Neutrophil (primary cell): Measurements from ENCODE around the gene TEX13B.

Experiments used
- H3K27ac ChIP-seq: fragments of 200-600 bp; sonication (generic); 2 replicates; pipeline ENCODE4 v1.5.1; 2016; ENCODE audit warnings: mild to moderate bottlenecking, moderate library complexity
- H3K27me3 ChIP-seq: fragments of 200-600 bp; sonication (generic); 2 replicates; pipeline ENCODE4 v1.6.0; 2016; ENCODE audit warnings: mild to moderate bottlenecking
- H3K36me3 ChIP-seq: fragments of 200-600 bp; sonication (generic); 2 replicates; pipeline ENCODE4 v1.5.1; 2017
- H3K4me1 ChIP-seq, 2 experiments: fragments of 200-600 bp in 1 of 2; sonication (generic) in 1 of 2; 1 replicate in 1 of 2; 2 replicates in 1 of 2; pipeline versions ENCODE4 v1.5.1 to v1.6.1; 2013 to 2016; ENCODE audit warnings: low read depth in 1 of 2, low read length in 1 of 2, mild to moderate bottlenecking in 1 of 2, moderate library complexity in 1 of 2; ENCODE audit not compliant: control insufficient read depth in 1 of 2, insufficient read depth in 1 of 2
- H3K4me3 ChIP-seq, 2 experiments: fragments of 200-600 bp in 1 of 2; sonication (generic) in 1 of 2; 1 replicate in 1 of 2; 2 replicates in 1 of 2; pipeline ENCODE4 v1.5.1; 2013 to 2016; ENCODE audit warnings: low read depth in 1 of 2, low read length in 1 of 2, mild to moderate bottlenecking in 1 of 2, moderate library complexity in 1 of 2
- H3K9me3 ChIP-seq: fragments of 200-600 bp; sonication (generic); 2 replicates; pipeline ENCODE4 v1.5.1; 2016
- CTCF ChIP-seq: fragments of 200-600 bp; sonication (generic); IDR thresholded peaks from 2 replicates; pipeline ENCODE4 v1.5.1; 2016; ENCODE audit warnings: antibody characterized with exemption

TEX13B gene

DNA sequence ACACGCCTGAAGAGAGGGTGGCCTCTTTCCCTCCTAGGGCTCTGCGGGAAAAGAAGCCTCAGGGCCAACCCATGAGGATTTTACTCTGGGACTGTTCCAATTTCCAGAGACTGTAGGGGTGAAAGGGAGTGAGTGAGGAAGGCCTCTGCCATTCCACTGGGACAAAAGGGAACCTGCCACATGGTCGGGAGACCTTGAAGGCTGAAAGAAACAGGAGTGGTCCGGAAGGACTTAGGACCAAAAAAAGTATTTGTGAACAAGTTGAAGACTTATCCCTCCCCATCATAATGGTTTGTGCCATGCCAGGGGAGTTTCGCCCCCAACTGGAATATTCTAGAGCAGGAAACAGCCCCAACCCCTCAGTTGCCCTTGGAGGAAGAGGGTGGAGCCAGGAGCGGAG, at the start of gene TEX13B:
TEX13B (minus strand) TSS at position 15 of the 400 bp plus-strand sequence. CDS start 243 bp downstream, outside the sequence.
- Histone ChIP-seq H3K36me3 (no peaks in the 10 kb centered on the region), H3K9me3 (no peaks in the 10 kb centered on the region), H3K27me3 (no peaks in the 10 kb centered on the region), H3K4me3 (no peak within 1 kb of the TSS), H3K4me1 (no peaks in the 10 kb centered on the region), H3K27ac (no peak within 1 kb of the TSS)
- no peak for TF ChIP-seq CTCF

DNA sequence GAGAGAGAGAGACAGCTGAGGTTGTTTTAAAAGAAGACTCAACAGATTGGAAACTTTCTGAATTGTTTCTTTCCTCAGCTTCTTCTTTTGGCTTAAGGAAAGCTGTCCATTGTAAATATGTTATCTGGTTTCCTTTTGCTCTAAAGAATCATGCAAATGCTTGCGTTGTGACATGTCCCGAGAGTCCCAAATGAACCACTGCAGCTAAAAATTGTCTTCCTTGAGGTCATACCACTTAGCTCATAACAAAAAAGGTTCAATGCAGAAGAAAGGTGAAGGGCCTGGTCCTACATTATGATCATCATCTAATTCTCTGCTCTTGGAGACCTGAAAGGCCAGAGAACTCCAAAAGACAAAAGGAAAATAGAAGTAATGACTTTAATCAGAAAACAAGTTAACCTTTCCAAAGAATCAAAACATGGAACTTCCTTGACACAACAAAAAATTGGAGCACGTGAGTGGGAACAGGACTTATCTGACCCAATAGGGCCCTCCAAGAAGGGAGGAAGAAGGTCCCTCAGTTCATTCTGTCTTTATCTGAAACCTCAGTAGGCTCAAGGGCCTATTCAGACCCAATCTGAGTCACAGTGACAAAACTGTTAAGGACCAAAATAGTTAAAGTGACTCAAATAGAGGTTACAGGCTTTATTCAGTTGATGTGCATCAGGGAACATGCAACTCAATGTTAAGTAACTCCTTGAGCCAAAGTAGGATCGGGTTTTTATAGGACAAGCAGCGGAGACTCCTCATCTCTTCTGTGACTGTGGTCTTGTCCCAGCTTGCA, 48.0 kb upstream of the TEX13B start:
- Histone ChIP-seq H3K4me3 (no peak overlapping the region), H3K4me1 (peaks cover 0 to 5% of the 10 kb centered on the region in 2 experiments), H3K9me3 (no peaks in the 10 kb centered on the region), H3K27me3 (no peaks in the 10 kb centered on the region), H3K36me3 (no peaks in the 10 kb centered on the region), H3K27ac (no peak overlapping the region)
- TF ChIP-seq CTCF = no peak

DNA sequence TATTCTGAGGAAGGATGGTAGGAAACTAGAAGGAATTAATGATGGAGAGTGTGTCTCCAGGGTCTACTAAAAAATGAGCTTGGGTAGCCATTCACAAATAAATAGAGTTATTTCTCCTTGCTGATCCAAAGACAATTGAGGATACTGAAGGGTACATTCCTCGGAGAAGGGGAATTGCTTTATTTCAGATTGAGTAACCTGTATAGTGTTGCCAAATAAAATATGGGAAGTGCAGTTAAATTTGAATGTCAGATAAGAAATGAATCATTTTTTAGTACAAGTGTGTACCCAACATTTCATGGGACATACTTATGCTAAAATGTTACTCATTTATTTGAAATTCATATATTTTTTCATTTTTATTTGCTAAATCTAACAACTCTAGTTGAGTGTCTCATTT, 46.7 kb upstream of the TEX13B start:
- no peaks in the 10 kb centered on the region for H3K27me3 ChIP-seq
- no peak overlapping the region for H3K27ac ChIP-seq
- no peak for TF ChIP-seq CTCF
- H3K4me1 ChIP-seq = peaks cover 0 to 5% of the 10 kb centered on the region in 2 experiments
- H3K4me3 ChIP-seq = no peak overlapping the region
- no peaks in the 10 kb centered on the region for H3K9me3 ChIP-seq
- no peaks in the 10 kb centered on the region for H3K36me3 ChIP-seq

DNA sequence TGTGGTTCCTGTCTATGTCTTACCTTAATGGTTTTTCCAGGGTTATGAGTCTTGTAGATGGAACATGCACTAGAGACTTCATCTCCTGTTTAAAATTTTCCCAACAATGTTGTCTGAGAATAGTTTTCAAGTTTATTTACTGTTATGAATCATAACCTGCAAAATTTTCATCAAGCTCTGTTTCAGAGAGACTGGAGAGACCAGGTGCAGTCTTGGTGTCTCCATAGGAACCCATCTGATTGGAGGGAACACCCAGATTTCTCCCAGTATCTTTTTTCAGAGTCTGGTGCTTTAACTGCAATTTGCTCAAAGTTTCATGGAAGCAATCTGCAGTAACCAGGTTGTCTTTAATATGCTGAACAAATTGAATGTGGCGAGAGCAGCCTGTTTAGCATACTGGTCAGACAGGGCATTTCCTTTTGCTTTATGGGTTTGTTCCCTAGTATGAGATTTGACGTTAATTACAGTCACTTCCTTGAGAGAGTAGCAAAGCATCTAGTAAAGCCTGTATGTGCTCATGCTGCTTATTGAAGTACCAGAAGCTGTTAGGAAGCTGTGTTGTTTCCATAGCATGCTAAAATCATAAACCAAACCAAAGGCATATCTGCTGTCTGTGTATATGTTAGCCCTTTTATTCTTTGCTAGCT, 43.9 kb upstream of the TEX13B start:
- Histone ChIP-seq H3K9me3 (no peaks in the 10 kb centered on the region), H3K36me3 (no peaks in the 10 kb centered on the region), H3K4me3 (no peak overlapping the region), H3K4me1 (peaks cover 0 to 5% of the 10 kb centered on the region in 2 experiments), H3K27ac (no peak overlapping the region), H3K27me3 (no peaks in the 10 kb centered on the region)
- TF ChIP-seq CTCF = no peak

- no peak for TF ChIP-seq CTCF
- no peak overlapping the region for H3K4me3 ChIP-seq
- H3K4me1 ChIP-seq = peaks cover 0 to 5% of the 10 kb centered on the region in 2 experiments
- H3K36me3 ChIP-seq = no peaks in the 10 kb centered on the region
- H3K27ac ChIP-seq = no peak overlapping the region
- no peaks in the 10 kb centered on the region for H3K9me3 ChIP-seq
- H3K27me3 ChIP-seq = no peaks in the 10 kb centered on the region
Measured at GRCh38 chrX:108025376-108025775, 43.2 kb upstream of the TEX13B start.
